Measurements from ENCODE around the gene SLC25A22. TPM values are rescaled to one million over a fixed set of nuclear protein-coding genes. Genes with fewer than 3 reads are reported as not detected.

The SLC25A22 gene
- total and polyA plus RNA-seq, 8 donors: 12.5 to 29.4 (median 17.0) TPM

GRCh38 chr11:818396-819128 lies 20.5 kb upstream of the SLC25A22 start, which contains the start of gene PNPLA2:
TSS of gene PNPLA2 (plus strand) at chr11:818914. CDS start at chr11:819719, 805 bp downstream.
- peaks cover 22 to 44% of the 10 kb centered on the region in 2 donors for H3K4me1 ChIP-seq
- ATAC-seq (peak; percentile 41), DNase-seq (no peak)
- peak within 1 kb of the TSS; percentile 77 to 96 for H3K27ac ChIP-seq
- H3K4me3 ChIP-seq: peak within 1 kb of the TSS; percentile 78 to 97
- intact Hi-C loops (cut with DNase I): no loop called here
- H3K9me3 ChIP-seq: no peaks in the 10 kb centered on the region
- TF ChIP-seq, protein P1, sequence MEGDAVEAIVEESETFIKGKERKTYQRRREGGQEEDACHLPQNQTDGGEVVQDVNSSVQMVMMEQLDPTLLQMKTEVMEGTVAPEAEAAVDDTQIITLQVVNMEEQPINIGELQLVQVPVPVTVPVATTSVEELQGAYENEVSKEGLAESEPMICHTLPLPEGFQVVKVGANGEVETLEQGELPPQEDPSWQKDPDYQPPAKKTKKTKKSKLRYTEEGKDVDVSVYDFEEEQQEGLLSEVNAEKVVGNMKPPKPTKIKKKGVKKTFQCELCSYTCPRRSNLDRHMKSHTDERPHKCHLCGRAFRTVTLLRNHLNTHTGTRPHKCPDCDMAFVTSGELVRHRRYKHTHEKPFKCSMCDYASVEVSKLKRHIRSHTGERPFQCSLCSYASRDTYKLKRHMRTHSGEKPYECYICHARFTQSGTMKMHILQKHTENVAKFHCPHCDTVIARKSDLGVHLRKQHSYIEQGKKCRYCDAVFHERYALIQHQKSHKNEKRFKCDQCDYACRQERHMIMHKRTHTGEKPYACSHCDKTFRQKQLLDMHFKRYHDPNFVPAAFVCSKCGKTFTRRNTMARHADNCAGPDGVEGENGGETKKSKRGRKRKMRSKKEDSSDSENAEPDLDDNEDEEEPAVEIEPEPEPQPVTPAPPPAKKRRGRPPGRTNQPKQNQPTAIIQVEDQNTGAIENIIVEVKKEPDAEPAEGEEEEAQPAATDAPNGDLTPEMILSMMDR (IDR thresholded peaks at IDR 0.05): no peak
- peaks cover 0 to 34% of the 10 kb centered on the region in 2 donors for H3K36me3 ChIP-seq
- H3K27me3 ChIP-seq: no peaks in the 10 kb centered on the region

- H3K27me3 ChIP-seq: no peaks in the 10 kb centered on the region
- no peak overlapping the region for H3K4me3 ChIP-seq
- H3K4me1 ChIP-seq: peaks cover 15 to 38% of the 10 kb centered on the region in 2 donors
- TF ChIP-seq, protein P1 (IDR thresholded peaks at IDR 0.05): no peak
- H3K9me3 ChIP-seq: no peaks in the 10 kb centered on the region
- DNase-seq (no peak), ATAC-seq (no peak)
- intact Hi-C loops (cut with DNase I): no loop called here
- H3K36me3 ChIP-seq: peaks cover 3 to 42% of the 10 kb centered on the region in 2 donors
- no peak overlapping the region for H3K27ac ChIP-seq
These were observed 18.3 kb upstream of the SLC25A22 start for GRCh38 chr11:816433-816779.

DNA sequence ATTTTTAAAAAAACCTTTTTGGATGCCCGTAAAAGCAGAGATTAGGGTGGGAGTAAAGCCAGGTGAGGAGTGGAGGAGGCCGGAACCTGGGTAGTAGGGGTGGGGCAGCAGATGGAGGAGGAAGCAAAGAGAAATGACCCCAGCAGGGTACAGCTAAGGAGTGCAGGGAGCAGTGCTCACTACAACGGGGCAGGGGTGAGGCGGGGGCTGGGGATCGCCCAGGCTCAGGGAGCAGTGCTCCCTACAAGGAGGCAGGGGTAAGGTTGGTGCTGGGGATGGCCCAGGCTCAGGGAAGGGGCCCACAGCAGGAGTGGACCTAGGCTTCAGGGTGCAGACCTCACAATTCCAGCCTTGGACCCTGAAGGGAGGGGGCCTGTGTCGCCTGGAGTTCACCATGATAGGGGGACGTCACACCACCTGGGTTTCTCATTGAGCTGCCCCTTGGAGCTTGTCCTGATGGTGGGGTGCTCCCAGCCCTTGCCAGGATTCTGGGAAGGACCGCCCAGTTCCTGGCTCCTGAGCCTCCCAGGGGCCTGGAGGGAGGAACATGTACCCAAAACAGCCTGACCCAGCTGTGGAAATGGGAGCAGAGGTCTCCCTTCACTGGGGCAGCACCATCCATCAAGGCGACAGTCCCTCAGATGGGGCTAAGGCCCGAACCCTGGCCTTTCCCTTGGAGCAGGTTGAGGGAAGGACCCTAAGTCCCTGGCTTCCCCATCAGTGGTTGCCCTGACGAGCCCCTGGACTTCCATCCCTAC lies 17.8 kb upstream of the SLC25A22 start:
- intact Hi-C loops (cut with DNase I): no loop called here

GRCh38 chr11:813456-814096 lies 15.5 kb upstream of the SLC25A22 start:
- H3K27me3 ChIP-seq: no peaks in the 10 kb centered on the region
- intact Hi-C loops (cut with DNase I): no loop called here
- DNase-seq (no peak), ATAC-seq (no peak)
- TF ChIP-seq, protein P1 (IDR thresholded peaks at IDR 0.05): no peak
- H3K9me3 ChIP-seq: no peaks in the 10 kb centered on the region
- H3K4me3 ChIP-seq: no peak overlapping the region
- H3K4me1 ChIP-seq: peaks cover 12 to 36% of the 10 kb centered on the region in 2 donors
- no peak overlapping the region for H3K27ac ChIP-seq
- peaks cover 3 to 47% of the 10 kb centered on the region in 2 donors for H3K36me3 ChIP-seq

More for the DNA sequence above, 17.8 kb upstream of the SLC25A22 start:
- no peaks in the 10 kb centered on the region for H3K9me3 ChIP-seq
- H3K27ac ChIP-seq: no peak overlapping the region
- TF ChIP-seq, protein P1 (IDR thresholded peaks at IDR 0.05): no peak
- H3K27me3 ChIP-seq: no peaks in the 10 kb centered on the region
- peaks cover 14 to 38% of the 10 kb centered on the region in 2 donors for H3K4me1 ChIP-seq
- ATAC-seq: no peak
- H3K4me3 ChIP-seq: no peak overlapping the region
- peaks cover 3 to 47% of the 10 kb centered on the region in 2 donors for H3K36me3 ChIP-seq
- no peak for DNase-seq

GRCh38 chr11:813072-813455 lies 15.0 kb upstream of the SLC25A22 start:
- DNase-seq: no peak
- peaks cover 3 to 47% of the 10 kb centered on the region in 2 donors for H3K36me3 ChIP-seq
- H3K27ac ChIP-seq: no peak overlapping the region
- no peaks in the 10 kb centered on the region for H3K9me3 ChIP-seq
- no peak for ATAC-seq
- intact Hi-C loops (cut with DNase I): no loop called here
- H3K27me3 ChIP-seq: no peaks in the 10 kb centered on the region
- peaks cover 16 to 36% of the 10 kb centered on the region in 2 donors for H3K4me1 ChIP-seq
- no peak overlapping the region for H3K4me3 ChIP-seq
- TF ChIP-seq, protein P1 (IDR thresholded peaks at IDR 0.05): no peak
